Fibroblast of the aortic adventitia (primary cell): ENCODE results near the gene DUOXA1. TPM values are rescaled to one million over a fixed set of nuclear protein-coding genes. Genes with fewer than 3 reads are reported as not detected.

Source experiments
- DNase-seq: peaks from one replicate; pipeline ENCODE4 v3.0.0-alpha.2; 2010; ENCODE audit warnings: low read depth
- H3K4me3 ChIP-seq: 2 replicates; pipeline ENCODE4 v1.5.1; 2011; ENCODE audit warnings: low read depth, mild to moderate bottlenecking, control low read depth, low read length, moderate library complexity
- CTCF ChIP-seq: IDR thresholded peaks from 2 replicates; pipeline ENCODE4 v1.5.1; 2011; ENCODE audit warnings: mild to moderate bottlenecking, low read length, control low read depth, inconsistent platforms; ENCODE audit not compliant: insufficient read depth
- total RNA-seq: library from RNA; depleted of rRNA; stranded (reverse); fragments of >200 nt; gene quantifications from 2 replicates; pipeline ENCODE4 v1.2.3, GENCODE V29; 2012; ENCODE audit warnings: low replicate concordance

DUOXA1 gene
- total RNA-seq, 1 donor, result 0.36 TPM

- no peak for TF ChIP-seq CTCF
- no peak for DNase-seq
- no peak overlapping the region for H3K4me3 ChIP-seq
These were observed 16.7 kb upstream of the DUOXA1 start for GRCh38 chr15:45146405-45146804.

GRCh38 chr15:45144775-45145174 is 15.1 kb upstream of the DUOXA1 start:
- TF ChIP-seq CTCF, result no peak
- no peak for DNase-seq
- H3K4me3 ChIP-seq, result no peak overlapping the region

DNA sequence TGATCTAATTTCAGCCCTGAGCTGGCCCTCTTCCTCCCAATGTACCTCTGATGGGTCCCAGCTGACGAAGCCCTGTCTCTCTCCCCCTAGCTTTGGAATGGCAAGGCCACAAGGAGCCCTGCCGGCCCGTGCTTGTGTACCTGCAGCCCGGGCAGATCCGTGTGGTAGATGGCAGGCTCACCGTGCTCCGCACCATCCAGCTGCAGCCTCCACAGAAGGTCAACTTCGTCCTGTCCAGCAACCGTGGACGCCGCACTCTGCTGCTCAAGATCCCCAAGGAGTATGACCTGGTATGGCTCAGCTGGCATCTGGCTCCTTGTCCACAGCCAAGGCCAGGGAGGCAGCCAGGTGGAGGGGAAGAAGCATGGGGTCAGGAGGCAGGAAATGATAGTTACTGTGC is 14.3 kb upstream of the DUOXA1 start:
- TF ChIP-seq CTCF, result no peak
- H3K4me3 ChIP-seq, result no peak overlapping the region
- DNase-seq, result no peak

DNA sequence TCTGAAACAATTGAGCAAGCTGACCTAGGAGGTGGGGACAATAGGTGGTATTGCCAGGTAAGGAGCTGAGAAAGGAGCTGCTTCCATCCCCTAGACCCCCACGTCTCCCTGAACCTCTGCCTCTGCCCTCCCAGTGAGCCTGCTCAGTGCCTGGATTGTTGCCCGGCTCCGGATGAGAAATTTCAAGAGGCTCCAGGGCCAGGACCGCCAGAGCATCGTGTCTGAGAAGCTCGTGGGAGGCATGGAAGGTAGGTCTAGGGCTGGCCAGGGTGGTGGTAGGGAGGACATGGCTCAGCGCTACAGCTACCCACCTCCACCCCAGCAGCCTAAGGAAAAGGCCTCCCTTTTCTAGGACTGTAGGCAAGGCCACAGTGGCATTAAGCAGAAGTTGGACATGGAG is 13.4 kb upstream of the DUOXA1 start:
- no peak overlapping the region for H3K4me3 ChIP-seq
- no peak for DNase-seq
- TF ChIP-seq CTCF, result no peak

DNA sequence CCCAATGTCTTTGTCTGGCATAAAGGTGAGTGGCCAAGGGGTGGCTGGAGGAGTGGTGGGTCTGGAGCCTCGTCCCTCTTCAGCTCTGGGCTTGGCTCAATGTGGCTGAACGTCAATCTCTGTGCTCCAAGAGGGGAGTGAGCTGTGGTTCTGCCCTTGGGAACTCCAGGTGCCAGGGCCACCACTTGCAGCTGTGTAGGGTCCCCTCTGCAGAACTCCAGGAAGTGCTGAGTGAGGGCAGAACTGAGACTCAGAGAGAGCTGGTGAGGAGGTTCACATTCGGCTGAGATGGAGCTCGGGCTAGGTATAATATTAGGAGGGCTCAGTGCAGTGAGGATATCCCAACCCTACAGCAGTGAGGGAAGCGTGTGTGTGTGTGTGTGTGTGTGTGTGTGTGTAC is 11.7 kb upstream of the DUOXA1 start:
- no peak for DNase-seq
- H3K4me3 ChIP-seq, result no peak overlapping the region
- no peak for TF ChIP-seq CTCF

- DNase-seq, result no peak
- no peak overlapping the region for H3K4me3 ChIP-seq
- no peak for TF ChIP-seq CTCF
These were observed 11.0 kb upstream of the DUOXA1 start for GRCh38 chr15:45140557-45141250.

GRCh38 chr15:45139770-45140169 is 10.1 kb upstream of the DUOXA1 start:
- H3K4me3 ChIP-seq, result no peak overlapping the region
- DNase-seq, result no peak
- TF ChIP-seq CTCF, result no peak
